HT-29 (cell line): Measurements from ENCODE around the gene SAP30L. TPM values are rescaled to one million over a fixed set of nuclear protein-coding genes. Genes with fewer than 3 reads are reported as not detected.

Source experiments
- DNase-seq: peaks from one replicate; pipeline ENCODE4 v3.0.0-alpha.2; 2015; ENCODE audit warnings: low spot score
- total RNA-seq: library from RNA; depleted of rRNA; stranded (reverse); fragments of >200 nt; shearing (Covaris generic); gene quantifications from 2 replicates; pipeline ENCODE4 v1.2.3, GENCODE V29; 2014

Gene SAP30L
- total RNA-seq, 1 experiment from 2014 or later: 28.1 TPM

GRCh38 chr5:154479944-154480750 lies 34.4 kb downstream of the SAP30L start:
- DNase-seq: no peak

DNA sequence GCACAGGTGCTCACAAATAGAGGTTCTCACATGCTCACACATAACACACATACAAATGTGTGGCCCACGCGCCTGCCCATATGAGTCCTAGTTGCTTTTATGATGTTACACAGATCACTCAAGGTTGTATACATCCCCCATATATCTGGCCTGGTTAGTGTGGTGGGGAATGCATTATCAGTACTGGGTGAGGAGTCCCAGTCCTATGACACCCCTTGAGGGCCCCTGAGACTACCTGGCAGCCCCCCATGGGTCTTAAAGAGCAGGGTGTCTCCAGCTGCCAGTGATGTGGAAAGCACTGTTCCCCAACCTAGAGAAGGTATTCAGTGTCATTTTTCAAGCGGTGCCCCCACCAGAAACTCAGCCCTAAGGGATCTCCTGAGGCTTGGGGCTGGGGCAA lies 35.0 kb downstream of the SAP30L start:
- no peak for DNase-seq

DNA sequence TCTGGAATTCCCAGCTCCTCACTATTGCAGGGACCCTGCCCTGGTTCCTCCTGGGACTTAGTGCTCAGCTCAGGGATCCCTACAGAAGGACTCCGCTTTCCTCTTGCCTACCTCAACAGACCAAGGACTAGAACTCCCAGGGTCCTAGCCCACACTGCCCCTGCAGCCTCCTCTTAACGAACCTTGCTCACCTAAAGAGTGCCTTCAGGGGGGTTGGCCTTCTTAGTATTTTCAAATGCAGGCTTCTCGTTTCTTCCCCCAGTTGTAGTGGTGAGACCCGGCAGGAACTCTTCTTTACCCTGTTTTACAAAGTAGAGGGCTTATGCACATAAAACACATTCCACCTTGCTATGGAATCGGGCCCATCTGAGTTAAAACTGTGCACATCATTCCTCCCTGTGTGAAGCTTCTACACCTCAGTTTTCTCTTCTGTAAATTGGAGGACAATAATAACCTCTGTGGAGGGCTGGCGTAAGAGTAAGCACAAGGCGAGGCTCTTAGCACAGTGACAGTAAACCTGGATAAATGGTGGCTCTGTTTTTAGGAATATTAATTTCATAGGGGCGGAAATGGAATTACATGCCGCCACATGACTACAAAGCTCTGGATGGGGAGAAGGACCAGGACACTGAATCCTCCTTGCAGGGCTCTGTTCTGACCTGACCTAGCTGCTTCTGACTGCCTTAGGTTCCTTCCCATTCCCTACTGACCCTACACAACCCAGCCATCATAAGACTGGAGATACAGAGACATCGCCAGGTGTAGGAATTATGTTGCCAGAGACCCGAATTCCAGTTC lies 36.0 kb downstream of the SAP30L start:
- DNase-seq: no peak

DNA sequence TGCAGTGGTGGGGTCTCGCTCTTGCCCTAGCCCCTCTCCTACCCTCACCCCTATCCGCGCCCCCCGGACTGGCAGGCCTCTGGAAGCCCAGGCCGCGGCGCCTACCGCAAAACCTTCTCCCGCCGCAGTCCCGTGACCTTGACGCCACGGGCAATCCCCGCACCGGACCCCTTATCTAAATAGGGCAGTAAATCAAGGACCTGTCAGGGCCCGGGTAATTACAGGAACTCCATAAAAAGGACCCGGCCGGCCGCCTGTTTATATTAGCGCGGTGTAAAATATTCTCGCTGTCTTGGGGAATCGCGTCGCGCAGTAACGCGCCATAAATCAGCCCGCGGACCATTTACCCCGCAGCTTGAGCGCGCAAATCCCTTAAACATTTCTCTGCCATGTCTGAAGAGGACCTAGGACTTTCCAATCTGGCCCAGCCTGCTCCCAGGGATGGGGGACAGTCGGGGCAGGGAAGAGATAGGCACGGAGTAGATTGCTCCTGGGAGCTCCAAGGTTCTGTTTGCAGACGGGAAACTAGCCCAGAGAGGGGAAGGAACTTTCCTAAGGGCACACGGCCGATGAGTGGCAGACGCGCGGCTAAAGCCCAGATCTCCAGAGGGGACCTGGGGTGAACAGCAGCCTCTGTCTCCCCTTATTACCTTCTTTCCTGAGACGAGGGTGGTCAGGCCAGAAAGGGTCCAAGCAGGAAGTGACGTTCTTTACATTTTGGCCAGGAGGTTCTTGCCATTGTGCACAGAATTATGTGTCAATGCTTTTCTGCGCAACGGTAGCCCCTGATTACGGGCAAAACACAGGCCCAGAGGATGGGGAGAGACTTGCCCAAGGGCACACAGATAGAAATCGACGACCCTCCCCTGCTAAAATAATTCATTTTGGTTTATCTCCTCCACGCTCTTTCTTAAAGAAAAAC lies 37.0 kb downstream of the SAP30L start:
- no peak for DNase-seq

DNA sequence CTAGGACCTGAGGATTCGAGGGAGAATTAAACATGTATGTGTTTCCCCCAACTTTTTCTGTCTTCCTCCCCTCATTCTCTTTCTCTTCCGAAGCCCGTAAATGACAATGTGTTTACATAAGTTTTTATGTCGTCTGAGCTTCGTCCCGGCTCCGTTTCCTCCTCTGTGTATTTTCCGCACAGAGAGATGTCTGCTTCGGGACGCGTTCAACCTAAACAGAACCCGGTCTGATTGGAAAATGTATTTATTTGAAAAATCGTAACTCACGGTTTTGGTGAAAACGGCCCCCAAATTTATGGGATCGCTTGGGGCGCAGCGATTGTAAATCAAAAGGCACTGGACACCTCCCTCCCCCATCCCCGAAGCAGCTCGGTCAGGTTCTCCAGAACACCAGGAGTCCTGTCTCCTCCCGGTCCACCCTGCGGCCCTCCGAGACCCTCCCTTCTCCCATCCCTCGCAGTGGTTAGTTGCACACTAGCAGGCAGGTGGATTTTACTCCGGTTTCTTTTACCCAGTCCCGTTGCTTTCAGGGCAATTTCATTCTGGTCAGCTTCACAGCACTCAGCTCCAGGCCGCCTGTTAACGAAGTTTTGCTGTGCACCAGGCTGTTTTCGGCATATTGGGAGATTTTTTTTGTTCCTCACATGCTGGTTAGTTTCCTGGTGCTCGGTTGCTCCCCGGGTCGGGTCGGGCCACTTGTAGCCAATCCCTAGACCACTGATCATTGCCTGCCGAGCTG lies 38.0 kb downstream of the SAP30L start:
- no peak for DNase-seq

DNA sequence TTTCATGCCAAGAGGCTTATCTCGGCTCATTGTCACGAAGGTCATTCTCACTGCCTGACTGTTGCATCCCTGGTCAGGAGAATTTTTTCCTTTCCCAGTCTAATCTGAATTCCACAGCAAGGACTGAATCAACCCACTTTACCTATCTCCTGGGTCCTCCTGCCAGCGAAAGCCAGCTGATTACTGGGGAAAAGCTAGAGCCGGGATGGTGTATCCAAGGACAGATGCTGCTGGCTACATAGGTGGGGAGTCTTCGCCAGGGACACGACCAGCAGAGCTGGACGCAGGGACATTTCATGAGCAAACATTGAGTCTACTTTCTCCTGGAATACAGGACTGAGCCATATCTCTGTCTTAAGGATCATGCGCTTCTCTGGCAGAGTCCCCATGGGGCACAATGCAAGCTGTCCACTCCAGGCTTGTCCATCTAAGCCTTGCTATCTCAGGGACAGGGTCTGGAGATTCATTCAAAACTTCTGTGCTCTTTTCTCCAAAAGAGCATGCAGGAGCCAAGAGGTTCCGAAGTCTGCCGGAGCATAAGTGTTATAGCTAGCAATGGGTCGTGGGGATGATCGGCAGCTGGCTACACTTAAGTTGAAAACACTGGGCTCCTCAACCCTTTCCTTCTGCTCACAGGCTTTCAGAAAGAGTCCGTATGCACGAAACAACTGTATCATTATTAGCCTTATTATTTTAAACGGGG lies 38.7 kb downstream of the SAP30L start:
- DNase-seq: no peak

- no peak for DNase-seq
These were observed 39.3 kb downstream of the SAP30L start for GRCh38 chr5:154485096-154485491.

GRCh38 chr5:154485850-154486426 lies 40.1 kb downstream of the SAP30L start:
- DNase-seq: no peak

- DNase-seq: no peak
These were observed 40.6 kb downstream of the SAP30L start for GRCh38 chr5:154486427-154486866.

GRCh38 chr5:154487541-154487940 lies 41.7 kb downstream of the SAP30L start:
- DNase-seq: no peak

- no peak for DNase-seq
These were observed 46.1 kb downstream of the SAP30L start for GRCh38 chr5:154491941-154492340.

DNA sequence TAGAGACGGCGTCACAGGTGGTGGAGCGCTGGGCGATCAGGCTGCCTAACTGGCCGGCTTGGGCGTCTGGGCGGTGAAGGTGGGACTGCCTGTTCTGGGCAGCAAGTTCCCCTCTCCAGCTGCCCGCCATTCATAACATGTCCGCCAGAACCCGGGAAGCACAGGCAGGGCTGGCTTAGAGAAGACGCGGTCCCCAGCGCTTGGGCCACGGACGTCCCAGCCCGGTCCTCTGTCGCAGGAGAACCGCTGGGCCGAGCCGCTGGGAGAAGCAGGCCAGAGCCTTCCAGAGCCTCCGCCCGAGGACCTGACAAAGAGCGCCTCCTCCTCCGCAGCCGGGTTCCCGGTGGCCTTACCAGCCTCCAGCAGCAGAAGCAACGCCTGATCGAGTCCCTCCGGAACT lies 47.5 kb downstream of the SAP30L start:
- DNase-seq: no peak

GRCh38 chr5:154494036-154494435 lies 48.2 kb downstream of the SAP30L start:
- no peak for DNase-seq

DNA sequence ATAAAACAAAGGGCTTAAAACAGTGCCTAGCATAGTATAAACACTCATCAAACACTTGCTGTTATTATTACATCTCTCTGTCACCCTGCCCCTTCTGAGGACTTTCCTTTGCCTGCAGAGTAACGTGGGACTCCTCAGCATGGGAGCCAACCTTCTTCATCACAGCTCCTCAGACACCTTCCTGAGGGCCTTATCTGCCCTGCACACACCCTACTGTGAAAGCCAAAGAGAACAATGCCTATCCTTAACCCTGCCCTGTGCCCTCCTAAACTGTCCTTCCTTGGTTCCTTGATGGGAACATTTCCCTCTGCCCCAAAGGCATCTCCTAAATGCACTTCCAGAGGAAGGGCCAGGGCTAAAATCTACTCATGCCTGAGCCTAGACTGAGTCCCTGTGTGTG lies 52.8 kb downstream of the SAP30L start:
- DNase-seq: no peak

GRCh38 chr5:154498994-154499393 lies 53.2 kb downstream of the SAP30L start:
- no peak for DNase-seq

DNA sequence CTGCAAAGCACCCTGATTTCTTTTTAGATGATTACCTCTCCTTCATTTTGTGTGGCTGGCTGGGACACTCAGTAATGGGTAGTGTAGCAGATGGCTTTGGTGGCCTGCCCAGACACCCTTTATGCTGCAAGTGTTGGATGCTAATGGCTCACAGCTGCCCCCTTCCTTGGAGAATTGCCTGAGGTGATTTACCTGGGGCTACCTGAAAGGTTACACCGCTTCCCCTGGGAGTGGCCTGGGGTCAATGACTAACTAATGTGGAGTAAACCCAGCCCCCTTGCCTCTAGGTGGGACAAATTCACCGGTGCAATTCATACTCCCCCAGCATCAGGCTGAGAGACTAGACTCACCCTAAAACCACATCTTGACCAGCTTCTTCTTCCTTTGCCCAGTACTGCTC lies 55.8 kb downstream of the SAP30L start:
- no peak for DNase-seq

- DNase-seq: no peak
These were observed 56.4 kb downstream of the SAP30L start for GRCh38 chr5:154502180-154502579.

- no peak for DNase-seq
These were observed 57.9 kb downstream of the SAP30L start for GRCh38 chr5:154503698-154504039.

DNA sequence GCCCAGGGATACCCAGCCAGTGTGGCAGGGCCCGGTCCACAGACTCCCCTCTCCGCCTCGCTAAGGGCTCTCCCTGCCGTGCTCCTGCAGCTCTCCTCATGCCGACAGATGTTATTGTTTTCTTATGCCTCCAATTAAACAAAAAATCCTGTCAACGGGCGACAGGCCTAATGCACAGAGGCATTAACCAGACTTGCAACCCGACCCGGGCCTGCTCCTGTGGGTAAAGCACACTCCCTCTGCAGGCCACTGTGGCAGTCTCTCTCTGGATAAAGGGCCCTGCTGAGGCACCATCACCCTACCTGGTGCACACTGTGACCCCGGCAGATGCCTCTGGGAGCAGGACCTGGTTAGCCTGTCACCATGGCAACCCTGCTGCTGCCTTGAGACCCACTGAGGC lies 59.8 kb downstream of the SAP30L start:
- no peak for DNase-seq

DNA sequence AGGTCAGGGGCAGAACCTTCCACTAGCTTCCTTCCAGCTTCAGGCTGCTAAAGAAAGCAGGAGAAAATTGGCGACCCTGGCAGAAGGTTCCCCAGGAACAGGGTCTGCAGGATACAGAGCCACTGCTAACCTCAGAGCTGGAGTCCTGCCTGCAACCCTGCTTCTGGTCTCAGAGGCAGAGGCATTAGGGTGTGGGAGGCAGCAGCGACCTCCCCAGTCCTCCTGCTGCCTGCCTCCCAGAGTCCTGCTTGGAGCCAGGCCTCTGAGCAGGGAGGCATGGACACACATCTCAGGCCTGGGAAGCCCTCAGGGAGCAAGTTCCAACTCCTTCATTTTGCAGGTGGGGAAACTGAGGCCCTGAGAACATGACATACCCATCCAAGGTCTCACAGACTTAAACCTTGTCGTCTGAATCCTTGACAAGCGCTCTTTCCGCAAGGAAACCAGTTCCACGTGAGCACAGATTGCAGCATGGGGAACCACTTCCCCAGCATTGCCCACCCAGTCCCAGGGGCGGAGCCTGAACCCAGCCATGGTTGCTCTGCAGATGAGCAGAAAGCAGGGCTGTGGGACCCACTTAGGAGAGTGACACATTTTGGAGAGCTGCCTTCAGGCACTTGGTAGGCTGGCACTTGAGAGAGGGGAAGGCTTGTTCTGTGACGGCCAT lies 60.4 kb downstream of the SAP30L start:
- no peak for DNase-seq
